GM21717 (cell line): ENCODE results near the gene NDUFV1.

ENCODE experiments used
- ATAC-seq: cut with Tn5 transposase; IDR thresholded peaks from one replicate; pipeline ENCODE4 v1.9.1; 2021; ENCODE audit warnings: mild to moderate bottlenecking, moderate library complexity; ENCODE audit not compliant: unreplicated experiment

Gene NDUFV1

DNA sequence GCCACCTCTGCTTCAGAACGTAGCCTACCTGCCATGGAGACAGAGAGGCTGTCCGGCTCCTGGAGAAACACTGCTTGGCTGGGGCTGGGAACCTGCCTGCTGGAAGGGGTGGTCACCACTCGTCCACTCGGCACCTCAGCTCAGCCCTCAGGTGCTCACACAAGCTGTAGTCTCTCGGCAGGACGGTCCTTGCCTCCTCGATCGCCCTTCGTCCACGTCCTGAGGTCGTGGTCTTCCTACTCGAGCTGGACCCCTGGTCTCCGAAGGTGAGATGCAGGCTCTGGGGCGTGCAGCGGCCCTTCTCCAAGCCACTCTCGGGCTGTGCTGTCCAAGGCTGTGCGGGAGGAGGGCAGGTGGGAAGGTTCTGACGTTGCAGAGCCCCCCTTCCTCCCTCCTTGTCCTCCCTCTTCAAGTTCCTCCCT, 32.7 kb downstream of the NDUFV1 start, which contains the start of gene TBX10:
TBX10 (minus strand) TSS at position 326 of the 422 bp plus-strand sequence; CDS start at position 35, 291 bp downstream.
- ATAC-seq: no peak

DNA sequence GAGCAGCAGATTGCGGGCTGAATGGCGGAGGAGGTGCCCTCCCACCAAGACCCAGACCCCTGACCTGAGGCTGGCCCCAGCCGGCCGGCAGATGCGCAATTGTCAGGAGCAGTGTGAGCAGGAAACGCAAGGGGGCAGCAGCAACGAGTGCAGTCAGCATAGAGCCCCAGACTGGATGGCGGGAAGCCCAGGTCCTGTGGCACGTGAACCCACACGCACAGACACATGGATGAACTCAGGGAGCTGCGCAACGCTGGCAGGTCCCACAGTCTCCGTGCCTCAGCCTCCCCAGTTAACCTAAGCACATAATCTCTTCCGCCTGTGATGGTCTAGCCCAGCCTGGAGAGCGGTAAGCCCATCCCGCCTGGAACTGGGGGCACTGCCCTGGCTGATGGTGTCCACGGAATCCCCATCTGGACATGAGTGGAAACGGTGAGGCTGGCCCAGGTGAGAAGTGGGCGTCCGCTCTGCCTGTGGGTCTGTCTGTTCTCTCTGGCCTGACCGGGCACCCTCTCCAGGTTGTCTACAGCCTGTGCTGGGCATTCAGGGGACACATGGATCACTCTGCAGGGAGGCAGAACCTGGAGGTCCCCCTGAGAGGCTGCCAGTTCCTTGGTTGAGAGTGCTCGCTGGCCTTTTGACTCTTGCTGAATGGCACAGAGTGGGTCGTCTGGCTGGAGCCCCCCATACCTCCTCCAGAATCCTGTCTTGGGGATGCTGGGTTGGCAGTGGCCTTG, 33.5 kb downstream of the NDUFV1 start:
- ATAC-seq: no peak

DNA sequence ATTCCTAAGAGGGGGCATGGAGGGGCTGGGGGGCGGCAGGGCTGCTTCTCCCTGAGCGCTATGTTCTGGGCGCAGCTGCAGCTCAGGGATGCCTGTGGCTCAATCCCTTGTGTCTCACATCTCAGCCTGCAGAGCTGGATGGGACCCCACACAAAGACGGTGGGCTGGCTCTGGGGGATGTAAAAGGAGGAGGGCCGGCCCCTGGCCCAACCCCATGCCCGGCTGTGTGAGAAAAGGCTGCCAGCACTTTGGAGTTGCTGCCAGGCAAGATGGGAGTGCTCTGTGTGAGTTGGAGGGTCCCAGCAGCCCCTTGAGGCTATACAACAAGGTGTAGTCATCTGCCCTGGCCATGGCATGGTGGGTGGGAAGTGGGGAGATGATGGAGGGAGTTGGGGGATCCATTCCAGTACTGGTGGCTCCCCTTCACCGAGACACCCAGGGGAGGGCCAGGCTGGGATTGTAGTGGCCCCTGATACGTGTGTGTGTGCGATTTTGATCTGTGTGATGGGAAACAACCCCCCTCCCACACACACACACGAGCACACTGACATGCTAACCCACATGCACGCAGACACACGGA, 34.1 kb downstream of the NDUFV1 start:
- no peak for ATAC-seq

DNA sequence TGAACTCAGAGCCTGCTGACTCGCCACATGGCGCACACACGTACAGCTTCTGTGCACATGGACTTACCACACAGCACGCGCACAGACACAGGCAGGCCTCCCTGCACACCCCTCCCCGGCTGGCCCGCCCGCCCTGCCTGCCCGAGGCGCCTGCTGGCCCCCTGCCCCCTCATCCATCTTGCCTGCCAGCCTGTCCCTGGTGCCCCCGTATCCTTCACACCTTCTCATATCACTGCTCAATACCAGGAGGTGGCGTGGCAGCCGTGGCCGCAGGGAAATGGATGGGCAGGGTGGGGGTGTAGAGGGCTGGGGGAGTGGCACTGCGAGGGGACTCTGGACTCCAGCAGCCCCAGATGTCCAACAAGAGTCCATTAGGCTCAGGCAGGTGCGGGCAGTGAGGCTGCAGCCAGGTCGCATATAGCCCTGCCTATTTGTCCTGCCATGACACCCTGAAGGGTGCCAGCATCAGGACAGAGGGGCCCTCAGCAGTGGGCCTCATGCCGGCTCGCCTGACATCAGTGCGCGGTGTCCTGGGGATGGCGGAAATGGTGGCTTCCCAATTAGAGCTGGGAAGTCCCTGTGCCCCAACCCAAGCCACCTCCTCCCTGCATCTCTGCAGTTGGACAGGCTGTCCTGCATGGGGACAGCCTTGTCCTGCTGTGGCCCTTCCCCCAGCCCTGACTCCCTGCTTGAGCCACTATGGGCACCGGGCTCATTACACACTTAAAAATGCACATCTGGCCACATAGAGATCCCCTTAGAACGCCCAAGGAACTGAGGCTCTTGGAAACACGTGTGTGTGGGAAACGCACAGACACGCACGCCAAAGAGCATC, 34.8 kb downstream of the NDUFV1 start:
- ATAC-seq: no peak

DNA sequence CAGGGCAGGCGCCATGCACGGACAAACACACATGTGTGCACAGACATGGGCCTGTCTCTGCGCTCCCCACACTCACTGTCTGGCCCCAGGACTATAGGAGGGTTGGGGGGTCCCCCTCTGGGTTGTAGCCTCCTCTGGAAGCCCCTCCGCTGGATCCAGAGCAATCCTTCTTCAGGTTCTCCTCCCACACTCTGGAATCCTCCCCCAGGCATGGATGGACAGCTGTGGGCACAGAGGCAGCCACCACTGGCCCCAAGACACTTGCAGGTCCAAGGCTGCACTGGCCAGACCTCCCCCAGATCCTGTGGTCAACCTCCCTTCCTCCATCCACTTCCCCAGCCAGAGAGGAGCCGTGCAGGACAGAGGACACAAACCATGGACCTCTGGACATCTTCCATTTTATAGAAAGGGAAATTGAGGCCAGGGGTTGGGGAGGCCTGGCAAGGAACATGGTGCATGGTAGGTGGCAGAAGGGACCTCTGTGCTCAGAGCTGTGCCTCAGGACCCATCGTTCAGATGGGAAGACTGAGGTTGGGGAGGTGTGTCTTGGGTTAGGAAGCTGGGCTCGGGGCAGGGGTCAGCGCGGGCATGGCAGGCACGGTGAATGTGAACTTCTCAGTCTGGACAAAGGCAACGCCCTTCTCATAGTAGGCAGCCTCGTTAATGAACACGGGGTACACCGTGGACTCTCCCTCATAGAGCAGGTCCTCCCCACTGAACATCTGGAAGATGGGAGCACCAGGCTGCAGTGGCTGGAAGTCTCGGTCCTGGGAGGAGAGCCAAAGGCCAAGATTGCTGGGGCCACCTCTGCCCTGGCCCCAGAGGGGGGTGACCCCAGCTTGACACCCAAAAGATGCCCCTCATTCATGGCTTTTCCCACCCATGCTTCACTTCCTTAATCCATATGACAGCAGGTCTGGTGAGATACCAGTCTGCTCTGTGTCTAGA, 35.7 kb downstream of the NDUFV1 start:
- ATAC-seq: no peak

DNA sequence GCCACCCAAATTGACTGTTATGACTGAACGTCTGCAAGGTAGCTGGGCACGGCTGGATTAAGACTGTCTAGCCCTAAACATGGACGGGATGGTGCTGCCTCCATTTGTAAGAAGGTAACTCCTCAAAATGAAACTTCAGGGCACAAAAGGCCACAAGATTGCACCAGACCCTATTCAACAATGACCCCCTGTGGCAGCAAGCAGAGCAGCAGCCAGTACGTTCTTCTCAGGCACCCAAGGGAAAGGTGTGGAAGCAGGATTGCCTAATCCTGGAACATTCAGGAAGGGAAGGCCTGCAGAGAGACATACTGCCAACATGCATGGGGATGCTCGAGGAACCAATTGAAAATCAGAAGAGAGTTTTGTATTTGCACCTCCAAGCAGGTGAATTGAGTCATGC, 37.3 kb downstream of the NDUFV1 start:
- no peak for ATAC-seq

DNA sequence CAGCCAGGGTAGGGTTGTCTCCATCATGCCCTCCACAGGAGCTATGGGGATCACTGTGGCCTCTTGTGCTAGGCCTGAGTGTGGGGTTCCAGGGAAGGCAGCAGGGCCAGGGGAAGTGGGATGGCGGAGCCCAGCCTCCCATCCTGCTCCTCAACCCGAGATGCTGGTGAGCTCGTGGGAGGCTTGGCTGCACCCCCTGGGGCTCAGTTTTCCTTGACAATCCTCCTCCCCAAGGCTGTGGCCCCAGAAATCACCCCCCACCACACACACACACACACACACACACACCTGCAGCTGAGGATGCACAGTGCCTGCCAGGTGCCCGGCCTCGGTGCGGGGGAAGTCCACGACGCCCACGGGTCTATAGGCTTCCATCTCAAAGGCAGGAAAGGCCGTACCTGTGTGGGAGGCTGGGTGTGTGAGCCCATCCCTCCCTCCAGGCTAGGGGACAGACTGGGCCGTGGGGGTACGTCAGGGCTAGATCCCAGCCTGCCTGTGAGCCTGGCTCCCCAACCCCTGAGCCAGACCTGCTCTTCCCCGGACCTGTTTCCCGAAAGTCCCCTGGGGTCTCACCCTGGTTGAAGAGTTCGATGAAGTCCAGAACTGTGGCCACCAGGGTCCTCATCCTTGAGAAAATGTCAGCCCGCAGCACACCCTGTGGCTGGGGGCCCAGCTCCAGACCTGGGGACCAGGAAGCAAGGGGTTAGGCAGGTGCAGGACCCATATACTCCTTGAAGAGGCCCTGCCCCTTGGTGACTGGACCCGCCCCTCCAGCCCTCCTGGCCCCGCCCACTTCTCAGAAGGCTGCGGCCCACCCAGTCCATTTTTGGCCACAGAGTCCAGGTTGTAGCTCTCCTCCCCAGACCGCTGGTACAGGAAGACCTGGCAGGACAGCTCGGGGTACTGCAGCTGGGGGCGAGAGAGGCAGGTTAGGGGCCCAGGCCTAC, 38.0 kb downstream of the NDUFV1 start:
- ATAC-seq: no peak

DNA sequence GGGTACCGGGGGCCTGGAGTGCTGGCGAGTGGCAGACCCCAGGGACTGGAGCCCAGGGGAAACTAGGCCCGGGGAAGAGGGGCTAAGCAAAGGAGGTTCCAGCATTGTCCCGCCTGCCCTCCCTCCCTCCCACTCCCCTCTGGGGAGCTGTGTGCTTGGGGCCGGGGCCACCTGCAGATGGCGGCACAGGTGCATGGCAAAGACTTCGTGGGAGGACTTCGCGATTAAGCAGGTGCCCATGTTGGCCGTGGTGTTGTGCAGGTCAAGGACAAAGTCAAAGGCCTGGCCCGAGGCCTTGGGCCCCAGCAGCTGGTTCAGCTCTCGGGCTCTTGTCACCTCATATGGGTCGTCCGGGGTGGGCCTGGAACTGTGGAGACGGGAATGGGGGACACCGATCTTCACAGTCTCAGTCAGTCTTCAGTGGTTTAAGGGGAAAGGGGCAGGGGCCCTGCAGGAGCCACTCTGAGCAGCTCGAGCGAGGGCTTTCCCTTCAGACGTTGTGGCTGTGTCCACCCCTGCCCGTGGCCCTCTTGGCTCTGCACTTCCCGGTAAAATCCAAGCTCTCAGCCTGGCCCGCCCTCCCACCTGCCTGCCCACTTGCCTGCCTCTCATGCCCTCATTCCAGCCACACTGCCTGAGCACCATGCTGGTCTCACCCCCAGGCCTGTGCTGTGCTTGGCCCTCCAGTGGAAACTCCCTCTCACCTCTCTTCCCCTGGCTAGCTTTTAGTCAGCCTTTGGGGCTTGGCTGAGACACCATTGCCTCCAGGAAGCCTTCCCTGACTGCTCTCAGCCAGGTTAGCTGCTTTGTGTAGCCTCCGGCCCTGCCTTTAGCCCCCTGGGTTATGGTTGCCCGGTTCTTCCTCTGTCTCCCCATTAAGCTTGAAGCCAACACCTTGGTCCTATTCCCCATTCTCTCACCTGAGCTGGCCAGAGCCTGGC, 39.1 kb downstream of the NDUFV1 start:
- ATAC-seq: no peak

DNA sequence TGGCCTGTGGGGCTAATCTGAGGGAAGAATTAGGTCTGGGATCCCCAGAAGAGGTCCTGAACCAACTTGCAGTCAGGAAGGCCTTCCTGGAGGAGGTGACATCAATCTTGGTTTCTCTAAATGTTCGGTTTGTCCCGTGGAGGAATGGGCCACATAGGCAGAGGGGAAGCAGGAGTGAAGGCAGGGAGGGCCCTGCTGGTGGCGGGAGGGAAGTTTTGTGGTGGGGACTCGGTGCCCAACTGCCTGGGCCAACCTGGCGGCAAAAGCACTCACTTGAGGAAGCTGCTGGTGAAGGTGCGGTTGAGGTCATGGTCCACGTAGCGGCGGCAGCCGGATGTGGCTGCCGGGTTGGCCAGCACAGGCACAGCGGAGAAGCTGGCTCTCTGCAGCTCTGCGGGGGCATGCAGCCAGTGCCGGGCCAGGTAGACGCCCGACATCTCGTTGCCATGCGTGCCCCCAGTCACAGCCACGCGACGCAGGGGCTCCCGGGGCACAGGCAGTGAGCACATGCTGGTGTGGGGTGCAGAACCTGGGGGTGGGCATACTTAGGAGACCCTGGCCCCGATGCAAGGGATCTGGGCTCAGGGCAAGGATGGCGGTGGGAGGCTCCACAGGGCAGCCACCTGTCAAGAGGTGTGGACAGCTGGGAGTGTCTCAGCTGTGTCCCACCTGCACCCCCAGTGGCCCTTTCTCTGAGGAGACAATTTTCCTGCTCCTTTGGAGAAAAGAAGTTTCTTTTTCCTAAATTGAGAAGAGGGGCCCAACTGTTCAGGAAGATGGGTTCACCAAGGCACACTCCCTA, 40.0 kb downstream of the NDUFV1 start:
- ATAC-seq: no peak

DNA sequence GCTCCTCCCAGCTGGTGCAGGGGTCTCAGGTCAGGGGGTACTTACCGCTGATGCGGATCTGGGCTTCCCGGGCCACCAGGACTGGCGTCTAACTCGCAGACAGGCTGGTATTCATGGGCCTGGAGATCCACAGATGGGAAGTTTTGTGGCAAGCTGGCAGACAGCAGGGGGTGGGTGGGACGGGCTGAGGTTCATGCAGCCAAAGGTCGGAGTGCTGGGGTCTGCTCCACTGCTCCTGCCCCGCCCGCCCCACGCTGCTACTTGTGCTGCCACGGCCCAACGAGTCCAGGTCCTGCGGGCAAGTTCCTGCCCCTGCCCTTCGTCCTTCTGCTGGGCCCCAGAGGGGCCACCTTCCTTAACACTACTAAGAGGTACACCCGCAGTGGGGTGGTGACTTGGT, 40.7 kb downstream of the NDUFV1 start:
- ATAC-seq: no peak

DNA sequence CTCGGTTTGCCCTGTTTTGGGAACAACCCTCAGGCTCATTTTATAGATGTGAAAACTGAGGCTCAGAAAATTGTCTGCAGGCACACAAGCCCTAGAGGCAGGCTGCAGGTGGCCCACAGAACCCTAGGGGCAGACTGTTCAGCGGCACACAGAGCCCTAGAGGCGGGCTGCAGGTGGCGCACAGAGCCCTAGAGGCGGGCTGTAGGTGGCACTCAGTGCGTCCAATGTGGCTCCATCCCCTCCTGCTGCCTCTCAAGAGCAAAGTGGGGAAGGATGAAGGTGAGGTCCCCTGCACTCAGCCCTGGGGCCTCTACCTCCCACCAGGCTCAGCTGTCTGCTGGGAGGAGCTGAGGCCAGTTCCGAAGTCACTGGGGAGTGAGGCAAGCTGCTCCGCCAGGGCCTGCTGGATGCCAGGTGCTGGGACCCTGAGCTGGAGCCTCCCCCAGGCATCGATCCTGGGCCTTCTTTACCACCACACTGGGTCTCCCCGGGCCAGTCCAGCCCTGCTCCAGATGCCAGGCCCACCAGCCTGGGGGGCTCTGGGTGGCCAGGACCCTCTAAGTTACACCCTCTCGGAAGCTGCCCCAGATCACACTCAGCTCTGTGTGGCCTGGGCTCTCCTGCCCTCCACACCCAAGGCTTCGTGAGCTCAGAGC, 41.5 kb downstream of the NDUFV1 start:
- no peak for ATAC-seq

DNA sequence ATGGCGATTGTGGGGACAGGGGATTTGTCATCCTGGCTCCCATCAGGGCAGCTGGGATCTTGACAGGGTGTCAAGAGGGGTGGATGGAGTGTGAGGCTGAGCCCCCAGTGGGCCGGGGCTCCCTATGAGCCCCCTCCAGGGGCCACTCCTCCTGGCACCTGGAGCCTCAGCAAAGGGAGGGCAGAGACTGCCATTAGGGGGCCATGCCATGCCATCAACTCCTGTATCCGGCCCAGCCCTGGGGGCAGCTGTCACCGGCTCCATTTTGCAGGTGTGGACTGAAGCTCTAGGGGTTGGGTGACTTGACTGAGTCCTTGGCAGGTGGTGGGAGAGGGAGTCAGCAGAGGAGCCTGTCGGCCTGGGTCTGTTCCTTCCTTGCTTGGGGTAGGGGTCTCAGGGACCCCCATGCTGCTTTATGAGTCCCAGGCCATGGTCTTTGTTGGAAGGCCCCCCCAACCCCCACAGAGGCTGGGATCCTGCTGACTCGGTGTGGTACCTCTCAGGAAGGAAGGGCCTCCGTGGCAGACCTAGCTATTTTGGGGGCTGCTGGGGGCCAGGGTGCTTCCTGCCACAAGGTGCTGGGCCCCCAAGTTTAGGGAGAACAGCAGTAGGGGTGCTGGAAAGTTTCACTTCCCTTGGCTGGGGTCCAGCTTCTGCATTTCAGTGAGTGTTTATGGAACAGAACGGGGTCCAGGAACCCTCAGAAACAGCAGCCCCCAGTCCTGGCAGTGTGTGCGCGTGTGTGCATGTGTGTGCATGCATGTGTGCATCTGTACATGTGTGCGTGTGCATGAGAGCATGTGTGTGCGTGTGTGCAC, 42.3 kb downstream of the NDUFV1 start:
- ATAC-seq: no peak

DNA sequence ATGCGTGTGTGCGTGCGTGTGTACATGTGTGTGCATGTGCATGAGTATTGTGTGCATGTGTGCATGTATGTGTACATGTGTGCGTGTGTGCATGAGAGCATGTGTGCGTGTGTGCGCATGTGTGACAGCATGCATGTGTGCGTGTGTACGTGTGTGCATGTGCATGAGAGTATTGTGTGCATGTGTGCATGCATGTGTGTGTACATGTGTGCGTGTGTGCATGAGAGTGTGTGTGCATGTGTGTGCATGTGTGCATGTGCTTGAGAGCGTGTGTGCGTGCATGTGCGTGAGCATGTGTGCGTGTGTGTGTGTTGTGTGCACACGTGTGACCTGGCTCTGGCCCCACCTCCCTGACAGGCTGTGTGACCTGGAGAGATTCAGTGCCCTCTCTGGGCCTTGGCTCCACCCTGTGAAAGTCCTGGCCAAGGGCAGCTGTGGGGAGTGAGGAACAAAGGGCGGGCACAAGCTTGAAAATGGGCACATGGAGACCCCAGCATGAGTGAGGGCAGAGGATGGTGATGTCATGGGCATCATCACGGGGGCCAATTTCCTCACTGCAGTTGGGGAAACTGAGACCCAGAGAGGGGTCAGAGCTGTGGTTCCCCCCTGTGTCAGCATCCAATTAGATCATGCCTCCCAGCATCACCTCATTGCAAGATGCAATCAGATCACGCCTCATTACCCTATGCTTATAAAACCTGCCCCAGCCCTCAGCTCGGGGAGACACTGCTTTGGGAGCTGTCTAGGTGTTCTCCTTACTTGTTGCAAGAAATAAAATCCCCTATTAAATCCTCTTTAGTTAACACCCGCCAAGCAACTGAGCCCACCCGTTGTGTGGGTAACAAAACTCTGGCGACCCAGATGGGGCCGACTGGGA, 43.1 kb downstream of the NDUFV1 start:
- ATAC-seq: no peak

DNA sequence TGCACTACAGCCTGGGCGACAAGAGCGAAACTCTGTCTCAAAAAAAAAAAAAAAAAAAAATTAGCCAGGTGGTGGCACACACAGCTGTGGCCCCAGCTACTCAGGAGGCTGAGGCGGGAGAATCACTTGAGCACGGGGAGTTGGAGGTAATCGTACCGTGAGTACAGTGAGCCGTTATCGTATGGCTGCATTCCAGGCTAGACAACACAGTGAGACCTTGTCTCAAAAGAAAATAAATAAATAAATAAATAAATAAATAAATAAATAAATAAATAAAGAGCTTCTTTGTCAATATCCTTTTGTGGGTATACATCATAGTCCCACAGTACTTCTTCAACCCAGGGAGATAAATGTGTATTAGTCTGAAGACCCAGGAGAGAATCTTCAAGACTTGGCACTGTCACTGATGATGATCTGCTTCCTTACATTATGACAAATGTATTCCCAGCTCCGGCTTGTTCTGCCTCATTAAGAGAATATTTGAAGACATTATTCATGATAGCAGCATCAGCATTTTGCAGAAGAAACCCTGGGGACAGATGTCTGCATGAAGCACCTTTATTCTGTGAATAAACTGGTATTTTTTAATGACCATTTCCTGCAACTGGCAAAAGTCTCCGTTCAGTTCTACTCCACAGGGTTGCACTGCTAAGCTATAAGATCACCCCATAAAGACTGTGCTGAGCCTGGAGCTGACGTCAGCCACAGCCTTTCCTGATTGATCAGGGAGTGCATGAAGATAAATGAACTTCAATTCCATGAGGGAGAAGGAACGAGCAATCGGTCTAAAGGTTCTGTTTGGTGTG, 45.4 kb downstream of the NDUFV1 start:
- ATAC-seq: no peak
